Trophoblast cell (in vitro differentiated cells and primary cell): Measurements from ENCODE around the gene SLC31A1.
"Not testable (repeated sequence)": the region's sequence is repeated elsewhere in the genome, so short reads cannot be mapped to it uniquely, and the experiment has no call there.

Experiments used
- DNase-seq, 2 donors: peaks; one replicate each; pipeline ENCODE4 v3.0.0-alpha.2; 2016
- H2AFZ ChIP-seq: 2 replicates; pipeline ENCODE4 v1.6.1; 2013; ENCODE audit warnings: low read length, moderate library complexity, mild to moderate bottlenecking; ENCODE audit not compliant: insufficient read depth, poor library complexity
- H2AK5ac ChIP-seq: 2 replicates; pipeline ENCODE4 v1.6.1; 2013; ENCODE audit warnings: mild to moderate bottlenecking, low read length
- H2BK120ac ChIP-seq: 2 replicates; pipeline ENCODE4 v1.6.1; 2013; ENCODE audit warnings: low read length, mild to moderate bottlenecking, moderate library complexity; ENCODE audit not compliant: insufficient read depth, poor library complexity
- H2BK12ac ChIP-seq: 2 replicates; pipeline ENCODE4 v1.6.1; 2013; ENCODE audit warnings: mild to moderate bottlenecking, low read length, moderate library complexity
- H2BK5ac ChIP-seq: 2 replicates; pipeline ENCODE4 v1.6.1; 2013; ENCODE audit warnings: low read length, low read depth, moderate library complexity, mild to moderate bottlenecking; ENCODE audit not compliant: poor library complexity
- H3K14ac ChIP-seq: 2 replicates; pipeline ENCODE4 v1.6.1; 2013; ENCODE audit warnings: mild to moderate bottlenecking, low read length
- H3K18ac ChIP-seq: 2 replicates; pipeline ENCODE4 v1.6.1; 2013; ENCODE audit warnings: mild to moderate bottlenecking, low read length
- H3K23ac ChIP-seq: 2 replicates; pipeline ENCODE4 v1.6.1; 2013; ENCODE audit warnings: low read length
- H3K27ac ChIP-seq: 2 replicates; pipeline ENCODE4 v1.5.1; 2013; ENCODE audit warnings: low read depth, mild to moderate bottlenecking, inconsistent platforms, low read length, moderate library complexity
- H3K27me3 ChIP-seq: 2 replicates; pipeline ENCODE4 v1.6.1; 2013; ENCODE audit warnings: inconsistent platforms, mild to moderate bottlenecking, low read length, moderate library complexity; ENCODE audit not compliant: insufficient read depth
- H3K36me3 ChIP-seq, 2 experiments: 1 replicate in 1 of 2; 2 replicates in 1 of 2; pipeline ENCODE4 v1.6.1; 2013; ENCODE audit warnings: low read length in 2 of 2, mild to moderate bottlenecking in 2 of 2, moderate library complexity in 1 of 2; ENCODE audit not compliant: insufficient read depth in 2 of 2, control insufficient read depth in 1 of 2
- H3K4ac ChIP-seq: 2 replicates; pipeline ENCODE4 v1.6.1; 2013; ENCODE audit warnings: low read depth, mild to moderate bottlenecking, low read length, moderate library complexity
- H3K4me1 ChIP-seq, 2 experiments: 1 replicate in 1 of 2; 2 replicates in 1 of 2; pipeline ENCODE4 v1.6.1; 2013; ENCODE audit warnings: low read length in 2 of 2, mild to moderate bottlenecking in 2 of 2, moderate library complexity in 1 of 2; ENCODE audit not compliant: insufficient read depth in 2 of 2, control insufficient read depth in 1 of 2
- H3K4me2 ChIP-seq: 2 replicates; pipeline ENCODE4 v1.6.1; 2013; ENCODE audit warnings: inconsistent platforms, mild to moderate bottlenecking, low read length, moderate library complexity
- H3K4me3 ChIP-seq: 2 replicates; pipeline ENCODE4 v1.5.1; 2013; ENCODE audit warnings: mild to moderate bottlenecking, low read depth, low read length, inconsistent platforms
- H3K79me1 ChIP-seq: one replicate; pipeline ENCODE4 v1.6.1; 2013; ENCODE audit warnings: low read length
- H3K79me2 ChIP-seq: 2 replicates; pipeline ENCODE4 v1.6.1; 2013; ENCODE audit warnings: low read length, mild to moderate bottlenecking; ENCODE audit not compliant: control insufficient read depth, insufficient read depth, poor library complexity
- H3K9ac ChIP-seq: 2 replicates; pipeline ENCODE4 v1.6.1; 2013; ENCODE audit warnings: mild to moderate bottlenecking, low read length
- H3K9me3 ChIP-seq: 2 replicates; pipeline ENCODE4 v1.6.1; 2013; ENCODE audit warnings: low read depth, mild to moderate bottlenecking, control low read depth, inconsistent platforms, low read length; ENCODE audit not compliant: insufficient read depth
- H4K12ac ChIP-seq: 2 replicates; pipeline ENCODE4 v1.6.1; 2013; ENCODE audit warnings: low read depth, mild to moderate bottlenecking, low read length, moderate library complexity
- H4K8ac ChIP-seq: 2 replicates; pipeline ENCODE4 v1.6.1; 2013; ENCODE audit warnings: low read depth, mild to moderate bottlenecking, low read length, moderate library complexity
- H4K91ac ChIP-seq: one replicate; pipeline ENCODE4 v1.6.1; 2013; ENCODE audit warnings: low read depth, mild to moderate bottlenecking, low read length, moderate library complexity
- WGBS: extraction: QIAGEN DNeasy Blood & Tissue Kit; methylation state at CpG from one replicate; pipeline ENCODE4 v1.1.7; 2013; ENCODE audit warnings: missing lambda C conversion rate; ENCODE audit not compliant: insufficient read length, insufficient coverage; ENCODE audit errors: extremely low coverage; 5-methylcytosine and 5-hydroxymethylcytosine counted together

Gene SLC31A1

GRCh38 chr9:113247640-113248039 is 26.3 kb downstream of the SLC31A1 start:
- no peak overlapping the region for H2AFZ ChIP-seq
- no peaks in the 10 kb centered on the region for H3K9me3 ChIP-seq
- H3K4ac ChIP-seq, result no peak overlapping the region
- H4K91ac ChIP-seq, result no peak overlapping the region
- DNase-seq, result no peak
- H3K4me3 ChIP-seq, result no peak overlapping the region
- no peaks in the 10 kb centered on the region for H3K79me1 ChIP-seq
- H4K12ac ChIP-seq, result no peak overlapping the region
- H2BK12ac ChIP-seq, result no peak overlapping the region
- no peak overlapping the region for H3K4me2 ChIP-seq
- H2BK120ac ChIP-seq, result no peak overlapping the region
- H3K14ac ChIP-seq, result no peak overlapping the region
- H2AK5ac ChIP-seq, result no peak overlapping the region
- no peaks in the 10 kb centered on the region for H3K79me2 ChIP-seq
- no peaks in the 10 kb centered on the region for H3K27me3 ChIP-seq
- H3K9ac ChIP-seq, result no peak overlapping the region
- H3K23ac ChIP-seq, result no peak overlapping the region
- no peak overlapping the region for H3K18ac ChIP-seq
- H3K36me3 ChIP-seq, result no peaks in the 10 kb centered on the region
- H4K8ac ChIP-seq, result no peak overlapping the region
- no peak overlapping the region for H3K27ac ChIP-seq
- H3K4me1 ChIP-seq, result no peaks in the 10 kb centered on the region
- no peak overlapping the region for H2BK5ac ChIP-seq

- not testable (repeated sequence) for H2AK5ac ChIP-seq, H3K4me2 ChIP-seq, H4K12ac ChIP-seq, H3K27me3 ChIP-seq, H3K4me1 ChIP-seq, H3K36me3 ChIP-seq, H3K79me2 ChIP-seq, H2BK5ac ChIP-seq, H3K4me3 ChIP-seq, H2BK120ac ChIP-seq, H3K14ac ChIP-seq, DNase-seq, H3K79me1 ChIP-seq, H4K91ac ChIP-seq, H3K18ac ChIP-seq, H3K9ac ChIP-seq, H4K8ac ChIP-seq, H2BK12ac ChIP-seq, H2AFZ ChIP-seq, H3K23ac ChIP-seq, H3K4ac ChIP-seq, H3K9me3 ChIP-seq, H3K27ac ChIP-seq
- no CpG with 5 or more reads among the region's 2 CpGs for WGBS
Measured at GRCh38 chr9:113249661-113250060, 28.3 kb downstream of the SLC31A1 start.

DNA sequence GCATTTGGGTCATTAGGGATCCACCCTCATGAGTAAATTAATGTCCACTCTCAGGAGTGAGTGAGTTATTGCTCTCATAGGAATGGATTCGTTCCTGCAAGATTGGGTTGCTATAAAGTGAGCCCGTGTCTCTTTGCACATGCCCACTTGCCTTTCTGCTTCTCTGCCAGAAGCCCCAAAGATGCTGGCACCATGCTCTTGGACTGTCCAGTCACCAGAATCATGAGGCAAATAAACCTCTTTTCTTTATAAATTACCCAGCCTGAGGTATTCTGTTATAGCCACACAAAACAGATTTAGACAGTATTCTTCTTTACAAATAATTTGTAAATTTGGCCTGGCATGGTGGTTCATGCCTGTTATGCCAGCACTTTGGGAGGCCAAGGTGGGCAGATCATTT is 29.5 kb downstream of the SLC31A1 start:
- H2AK5ac ChIP-seq, result no peak overlapping the region

DNA sequence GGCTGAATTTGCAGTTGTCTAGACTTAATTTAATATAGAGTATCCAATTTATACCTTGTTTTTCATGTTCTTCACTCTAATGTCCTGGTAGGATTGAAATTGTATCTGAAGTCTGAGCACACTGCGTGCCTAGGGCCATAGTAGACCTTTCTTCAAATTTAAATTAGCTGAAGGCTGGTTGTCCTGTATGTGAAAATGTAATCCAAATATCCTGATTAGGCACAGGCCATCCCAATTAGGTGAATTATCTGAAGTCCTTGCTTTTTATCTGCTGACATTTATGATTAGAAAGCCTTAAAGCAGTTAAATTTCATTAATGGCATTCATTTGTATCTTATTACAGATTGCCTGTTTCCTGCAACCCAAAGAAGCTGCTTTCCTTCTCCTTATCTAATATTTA is 33.6 kb downstream of the SLC31A1 start:
- H3K9me3 ChIP-seq, result no peaks in the 10 kb centered on the region
- no peak overlapping the region for H3K23ac ChIP-seq
- no peak for DNase-seq
- no peak overlapping the region for H3K18ac ChIP-seq
- H3K79me2 ChIP-seq, result no peaks in the 10 kb centered on the region
- no peak overlapping the region for H2AK5ac ChIP-seq
- H3K4me1 ChIP-seq, result no peaks in the 10 kb centered on the region
- H3K27me3 ChIP-seq, result no peaks in the 10 kb centered on the region
- no peak overlapping the region for H4K8ac ChIP-seq
- H4K12ac ChIP-seq, result no peak overlapping the region
- H3K4me2 ChIP-seq, result no peak overlapping the region
- no peak overlapping the region for H3K27ac ChIP-seq
- no peak overlapping the region for H2AFZ ChIP-seq
- no peak overlapping the region for H3K4me3 ChIP-seq
- H4K91ac ChIP-seq, result no peak overlapping the region
- no peak overlapping the region for H2BK5ac ChIP-seq
- no CpG with 5 or more reads among the region's 1 CpG for WGBS
- peaks cover 8 to 13% of the 10 kb centered on the region in 2 experiments for H3K36me3 ChIP-seq
- H3K4ac ChIP-seq, result no peak overlapping the region
- H3K79me1 ChIP-seq, result no peaks in the 10 kb centered on the region
- H3K14ac ChIP-seq, result no peak overlapping the region
- H2BK120ac ChIP-seq, result no peak overlapping the region
- no peak overlapping the region for H2BK12ac ChIP-seq
- no peak overlapping the region for H3K9ac ChIP-seq

More for the DNA sequence above, 29.5 kb downstream of the SLC31A1 start:
- Histone ChIP-seq H3K23ac (no peak overlapping the region), H3K4me2 (no peak overlapping the region), H3K9ac (no peak overlapping the region), H3K79me1 (no peaks in the 10 kb centered on the region), H3K36me3 (peaks cover 3% of the 10 kb centered on the region in 2 experiments), H3K18ac (no peak overlapping the region), H4K8ac (no peak overlapping the region), H4K91ac (no peak overlapping the region), H3K4me3 (no peak overlapping the region), H2BK12ac (no peak overlapping the region), H2BK120ac (no peak overlapping the region), H3K4ac (no peak overlapping the region), H3K79me2 (no peaks in the 10 kb centered on the region), H2AFZ (no peak overlapping the region), H3K27ac (no peak overlapping the region), H4K12ac (no peak overlapping the region), H2BK5ac (no peak overlapping the region), H3K4me1 (no peaks in the 10 kb centered on the region), H3K9me3 (no peaks in the 10 kb centered on the region), H3K14ac (no peak overlapping the region), H3K27me3 (no peaks in the 10 kb centered on the region)
- WGBS, result no CpG with 5 or more reads among the region's 2 CpGs
- DNase-seq, result no peak
